UCSD-AML1 (cell line): Measurements from ENCODE around the gene ATG7.

Experiments used
- DNase-seq: peaks from one replicate; lab custom pipeline; 2025; ENCODE audit not compliant: unreplicated experiment; lab: John Stamatoyannopoulos, UW

Gene ATG7

DNA sequence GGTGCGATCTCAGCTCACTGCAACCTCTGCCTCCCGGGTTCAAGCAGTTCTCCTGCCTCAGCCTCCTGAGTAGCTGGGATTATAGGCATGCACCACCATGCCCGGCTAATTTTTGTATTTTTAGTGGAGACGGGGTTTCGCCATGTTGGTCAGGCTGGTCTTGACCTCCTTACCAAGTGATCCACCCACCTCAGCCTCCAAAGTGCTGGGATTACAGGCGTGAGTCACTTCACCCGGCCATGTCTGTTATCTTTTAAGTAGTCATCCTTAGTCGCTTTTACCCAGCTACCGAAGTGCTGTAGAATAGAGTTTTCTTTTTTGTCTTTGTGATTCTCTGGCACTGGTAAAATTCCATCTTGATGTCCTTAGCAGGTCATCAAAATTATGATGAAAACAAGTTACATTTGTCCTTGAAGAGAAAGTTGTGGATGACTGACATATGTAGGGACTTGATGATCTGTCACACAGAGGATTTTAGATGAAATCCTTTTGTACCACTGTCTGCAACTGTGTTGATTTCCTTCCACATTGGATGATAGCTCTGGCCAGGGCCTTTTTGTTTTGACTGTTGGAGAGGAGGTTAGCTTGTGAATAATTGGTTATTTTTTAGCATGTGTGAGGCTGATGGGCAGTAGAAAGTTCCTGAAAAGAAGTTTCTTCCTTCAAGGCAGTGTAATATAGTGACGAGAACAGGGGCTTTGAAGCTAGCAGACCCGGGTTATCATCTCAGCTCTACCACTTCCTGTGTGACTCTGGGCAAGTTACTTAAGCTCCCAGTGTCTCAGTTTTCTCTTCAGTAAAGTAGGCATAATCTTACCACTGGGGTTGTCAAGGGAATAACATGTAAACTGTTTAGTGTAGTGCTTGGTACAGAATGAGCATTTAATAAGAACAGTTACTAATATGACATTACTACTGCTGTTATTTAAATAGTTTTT, 18.8 kb downstream of the ATG7 start:
- no peak for DNase-seq

DNA sequence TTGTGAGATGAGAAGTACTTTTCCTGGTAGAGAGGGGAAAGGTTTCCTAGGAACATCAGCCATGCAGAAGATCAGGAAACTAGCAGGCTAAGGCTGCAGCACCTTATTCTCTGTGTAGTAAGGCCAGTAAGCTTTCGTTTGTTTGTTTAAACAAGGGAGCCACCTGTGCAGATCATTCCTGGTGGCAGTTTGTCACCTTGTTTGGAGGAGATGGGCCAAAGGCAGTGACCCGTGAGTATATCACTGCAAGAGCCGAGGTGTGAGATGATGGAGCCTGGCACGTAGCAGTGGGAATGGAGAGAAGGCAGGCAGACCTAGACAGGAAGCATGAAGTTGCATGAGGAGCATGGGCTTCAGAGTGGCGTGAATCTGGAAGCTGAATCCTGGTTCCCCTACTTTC, 19.6 kb downstream of the ATG7 start:
- DNase-seq = no peak

GRCh38 chr3:11297126-11297525, 24.9 kb downstream of the ATG7 start:
- no peak for DNase-seq

GRCh38 chr3:11300970-11301369, 28.8 kb downstream of the ATG7 start:
- no peak for DNase-seq

- DNase-seq = no peak
Observed at GRCh38 chr3:11302444-11302843, 30.2 kb downstream of the ATG7 start.

DNA sequence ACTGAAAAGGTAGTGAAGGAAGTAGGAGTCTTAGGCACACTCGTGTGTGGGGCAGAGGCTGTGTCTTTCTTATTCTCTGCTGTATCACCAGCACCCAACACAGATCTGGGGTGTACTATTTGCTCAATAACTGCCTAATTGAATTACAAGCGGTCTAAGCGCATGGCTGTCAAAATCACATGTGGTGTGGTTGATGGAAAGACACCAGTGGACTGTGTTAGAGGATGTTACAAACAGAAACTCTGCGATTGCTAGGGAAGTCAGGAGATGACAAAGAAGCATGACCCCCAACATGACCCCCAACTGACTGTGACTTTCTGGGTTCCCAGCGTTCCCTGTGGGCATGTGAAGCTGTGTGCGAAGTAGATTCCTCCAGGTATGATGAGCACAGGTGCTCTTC, 32.0 kb downstream of the ATG7 start:
- DNase-seq = no peak

GRCh38 chr3:11305509-11305908, 33.3 kb downstream of the ATG7 start:
- DNase-seq = no peak

GRCh38 chr3:11306817-11307589, 34.8 kb downstream of the ATG7 start:
- DNase-seq = no peak

DNA sequence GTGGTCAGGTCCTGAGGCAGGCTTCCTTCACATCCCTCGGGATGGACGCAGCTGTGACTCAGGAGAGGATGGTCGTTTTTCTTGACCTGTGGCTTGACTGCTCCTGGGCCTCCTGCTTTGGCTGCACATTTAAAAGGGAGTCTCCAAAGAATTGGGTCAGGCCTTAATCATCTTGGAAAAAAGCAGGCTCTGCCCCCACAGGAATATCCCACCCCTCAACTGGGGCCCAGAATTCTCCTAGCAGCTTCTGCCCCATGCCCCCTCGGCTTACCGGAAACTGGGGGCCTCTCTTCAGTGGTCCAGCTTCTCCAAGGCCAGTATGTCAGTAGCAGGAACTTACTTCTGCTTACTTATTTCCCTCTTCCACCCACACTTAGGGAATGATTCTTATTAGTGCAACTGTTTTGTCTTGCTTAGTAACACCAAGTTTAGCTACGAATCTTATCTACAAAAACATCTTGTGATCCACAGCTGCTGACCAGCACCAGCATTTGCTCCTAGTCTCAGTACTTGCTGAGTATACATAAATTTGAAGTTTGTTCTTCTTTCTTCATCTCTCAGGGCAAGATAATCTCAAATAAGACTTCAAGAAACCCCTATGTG, 35.7 kb downstream of the ATG7 start:
- DNase-seq = no peak

DNA sequence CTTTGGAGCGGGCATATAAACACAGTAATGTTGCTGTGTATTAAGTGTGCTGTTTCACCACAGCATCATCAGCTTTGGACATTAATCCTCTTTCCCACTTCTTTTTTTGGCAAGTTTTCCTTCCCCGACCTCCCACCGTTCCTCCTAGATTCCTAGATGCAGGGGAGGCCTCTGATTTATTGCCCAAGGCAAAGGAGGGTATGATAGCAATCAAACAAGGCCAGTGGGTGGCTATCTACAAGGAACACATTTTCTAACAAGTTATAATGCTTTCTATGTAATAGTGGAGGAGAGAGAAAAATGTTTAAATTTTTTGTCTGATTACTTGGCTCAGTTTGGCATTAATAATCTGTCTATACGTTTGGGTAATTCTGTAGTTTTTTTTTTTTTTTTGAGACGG, 38.1 kb downstream of the ATG7 start:
- DNase-seq = no peak

GRCh38 chr3:11312166-11312565, 40.0 kb downstream of the ATG7 start:
- no peak for DNase-seq

DNA sequence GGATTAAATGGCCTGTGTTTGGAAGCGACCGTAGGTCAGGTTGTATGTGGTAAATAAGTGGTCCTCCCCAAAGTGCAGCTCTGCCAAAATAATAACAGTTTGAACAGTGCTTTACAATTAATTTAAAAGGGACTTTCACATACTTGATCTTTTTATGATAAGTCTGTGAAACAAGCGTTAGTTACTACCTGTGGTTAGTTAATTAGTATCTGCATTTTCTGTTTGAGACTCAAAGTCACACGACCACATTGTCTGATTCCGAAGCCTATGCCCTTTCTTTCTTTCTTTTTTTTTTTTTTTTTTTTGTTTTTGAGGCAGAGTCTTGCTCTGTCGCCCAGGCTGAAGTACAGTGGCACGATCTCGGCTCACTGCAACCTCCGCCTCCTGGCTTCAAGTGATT, 45.1 kb downstream of the ATG7 start:
- DNase-seq = no peak

- DNase-seq = no peak
Observed at GRCh38 chr3:11322931-11323330, 50.7 kb downstream of the ATG7 start.

DNA sequence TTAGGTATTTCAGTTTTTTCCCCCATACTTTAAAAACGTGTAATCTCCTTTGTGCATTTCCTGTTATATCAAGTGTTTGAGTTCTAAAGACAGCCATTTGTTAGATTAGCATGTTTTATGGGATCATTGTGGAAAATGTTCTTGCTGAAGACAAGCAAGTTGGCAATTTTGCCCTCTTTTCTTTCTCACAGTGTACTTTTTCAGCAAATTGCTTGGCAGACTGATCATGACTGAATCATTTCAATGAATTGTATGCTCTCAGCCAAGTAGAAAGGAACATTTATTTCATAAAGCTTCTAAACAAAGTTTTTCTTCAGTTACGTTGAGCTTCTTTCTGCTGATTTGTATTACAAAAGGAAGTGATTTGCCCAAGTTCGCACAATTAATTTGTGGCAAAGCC, 51.6 kb downstream of the ATG7 start:
- no peak for DNase-seq

DNA sequence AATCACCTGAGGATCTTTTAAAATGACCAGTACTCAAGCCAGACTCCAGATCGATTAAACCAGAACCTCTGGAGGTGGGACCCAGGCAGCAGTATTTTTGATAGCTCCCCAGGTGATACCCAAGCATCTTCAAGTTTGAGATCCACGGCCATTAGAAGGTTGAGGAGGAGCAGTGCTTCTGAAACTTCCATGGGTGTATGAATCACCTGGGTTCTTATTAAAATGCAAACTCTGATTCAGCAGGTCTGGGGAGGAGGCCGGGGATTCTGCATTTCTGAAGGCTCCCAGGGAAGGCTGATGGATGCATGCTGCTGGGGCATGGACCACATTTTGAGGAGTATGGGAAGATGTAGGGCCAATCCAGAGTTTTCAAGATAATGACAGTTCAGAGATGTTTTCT, 55.4 kb downstream of the ATG7 start:
- no peak for DNase-seq

DNA sequence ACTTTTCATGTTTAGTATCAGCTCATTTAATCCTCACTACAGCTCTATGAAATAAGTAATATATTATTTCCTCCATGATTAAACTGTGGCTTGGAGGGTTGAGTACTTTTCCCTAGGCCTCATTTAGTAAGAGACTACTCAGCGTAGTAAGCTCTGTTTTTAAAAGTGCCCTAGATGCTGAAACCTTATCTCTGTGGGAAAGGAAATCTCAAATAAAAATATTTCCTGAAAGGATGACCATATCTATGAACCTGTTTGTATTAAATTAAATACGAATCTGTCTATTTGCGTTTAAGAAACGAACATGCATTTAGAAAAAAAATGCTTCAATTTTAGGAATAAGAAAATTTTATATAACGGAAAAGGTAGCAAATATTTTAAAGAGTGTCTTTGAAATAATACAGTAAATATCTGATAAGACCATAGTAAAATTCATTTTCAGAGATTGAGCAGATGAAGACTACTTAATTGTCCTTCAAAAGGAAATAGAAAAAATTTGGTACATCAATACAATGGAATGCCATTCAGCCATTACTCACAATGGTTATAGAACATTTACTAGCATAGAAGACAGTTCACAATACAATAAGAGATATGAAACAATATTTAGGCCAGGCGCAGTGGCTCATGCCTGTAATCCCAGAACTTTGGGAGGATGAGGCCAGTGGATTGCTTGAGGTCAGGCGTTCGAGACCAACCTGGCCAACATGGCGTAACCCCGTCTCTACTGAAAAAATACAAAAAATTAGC, 56.2 kb downstream of the ATG7 start:
- no peak for DNase-seq

- no peak for DNase-seq
Observed at GRCh38 chr3:11329777-11330176, 57.6 kb downstream of the ATG7 start.

DNA sequence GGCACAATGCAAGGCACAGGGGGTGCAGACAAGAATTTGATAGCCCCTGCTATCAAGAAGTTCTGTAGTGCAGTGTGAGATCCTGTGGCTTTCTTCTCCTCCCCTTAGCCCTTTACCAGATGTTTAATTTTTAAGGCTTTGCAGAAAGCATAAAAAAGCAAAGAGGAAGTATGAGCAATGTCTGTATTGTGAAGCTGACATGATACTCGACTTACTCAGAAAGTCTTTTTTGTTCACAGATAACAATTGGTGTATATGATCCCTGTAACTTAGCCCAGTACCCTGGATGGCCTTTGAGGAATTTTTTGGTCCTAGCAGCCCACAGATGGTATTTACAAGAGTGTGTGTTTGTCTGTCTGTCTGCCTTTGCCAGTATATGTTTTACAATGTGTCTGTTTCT, 58.9 kb downstream of the ATG7 start:
- no peak for DNase-seq

GRCh38 chr3:11335056-11335608, 62.9 kb downstream of the ATG7 start:
- DNase-seq = no peak

DNA sequence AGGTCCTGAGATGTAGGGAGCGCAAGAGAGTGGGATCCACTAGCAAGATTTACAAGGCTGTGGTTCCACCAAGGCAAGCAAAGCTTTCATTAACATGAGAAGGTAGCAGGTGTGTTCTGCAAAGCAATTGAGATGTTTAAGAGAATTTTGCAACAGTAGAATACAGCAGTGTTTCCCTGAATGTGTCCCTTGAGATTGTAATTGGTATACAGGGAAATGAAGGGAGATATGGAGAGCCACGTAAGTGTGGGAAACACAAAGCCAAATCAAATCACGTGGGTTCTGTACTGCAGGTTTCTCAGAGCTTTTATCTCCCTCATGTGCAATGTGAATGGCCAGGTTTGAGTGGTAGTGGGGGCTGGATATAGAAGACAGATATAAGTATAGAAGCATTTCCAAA, 67.3 kb downstream of the ATG7 start:
- no peak for DNase-seq

- no peak for DNase-seq
Observed at GRCh38 chr3:11346416-11346815, 74.2 kb downstream of the ATG7 start.
